GM23338 (cell line): ENCODE results near the gene NPPA. TPM values are rescaled to one million over a fixed set of nuclear protein-coding genes. Genes with fewer than 3 reads are reported as not detected.

Experiments
- ATAC-seq: fragments of 200-7000 bp; cut with Tn5 transposase; 3 replicates; pipeline ENCODE4 v1.9.1; 2020
- DNase-seq: peaks from one replicate; pipeline ENCODE4 v3.0.0-alpha.2; 2015; ENCODE audit warnings: low spot score
- H2AFZ ChIP-seq: fragments of 200-600 bp; sonication (generic); 2 replicates; pipeline ENCODE4 v1.8.0; 2016; ENCODE audit warnings: antibody characterized with exemption, mild to moderate bottlenecking, moderate library complexity
- H3F3A ChIP-seq: fragments of 200-600 bp; sonication (generic); replicated peaks from 2 replicates; pipeline ENCODE4 v1.8.0; 2017; ENCODE audit warnings: antibody characterized with exemption, mixed run types, low read depth
- H3K27ac ChIP-seq: fragments of 200-600 bp; sonication (generic); 2 replicates; pipeline ENCODE4 v1.6.1; 2016; ENCODE audit warnings: low read depth
- H3K27me3 ChIP-seq: fragments of 200-600 bp; sonication (generic); 2 replicates; pipeline ENCODE4 v1.8.0; 2016; ENCODE audit warnings: mild to moderate bottlenecking, mixed run types, moderate library complexity; ENCODE audit not compliant: insufficient read depth
- H3K36me3 ChIP-seq: fragments of 200-600 bp; sonication (generic); 2 replicates; pipeline ENCODE4 v1.8.0; 2016; ENCODE audit warnings: mild to moderate bottlenecking; ENCODE audit not compliant: insufficient read depth
- H3K4me1 ChIP-seq: fragments of 200-600 bp; sonication (generic); 2 replicates; pipeline ENCODE4 v1.8.0; 2016; ENCODE audit warnings: mild to moderate bottlenecking, moderate library complexity; ENCODE audit not compliant: insufficient read depth
- H3K4me2 ChIP-seq: fragments of 200-600 bp; sonication (generic); 2 replicates; pipeline ENCODE4 v1.7.1; 2017; ENCODE audit warnings: mixed run types
- H3K4me3 ChIP-seq: fragments of 200-600 bp; sonication (generic); 2 replicates; pipeline ENCODE4 v1.6.1; 2016; ENCODE audit warnings: mixed run types
- H3K79me2 ChIP-seq: fragments of 200-600 bp; sonication (generic); replicated peaks from 2 replicates; pipeline ENCODE4 v1.8.0; 2017; ENCODE audit warnings: mild to moderate bottlenecking; ENCODE audit not compliant: insufficient read depth
- H3K9me2 ChIP-seq: fragments of 200-600 bp; sonication (generic); 2 replicates; pipeline ENCODE4 v1.8.0; 2017; ENCODE audit not compliant: insufficient read depth
- H4K20me1 ChIP-seq: fragments of 200-600 bp; sonication (generic); replicated peaks from 2 replicates; pipeline ENCODE4 v1.8.0; 2017; ENCODE audit warnings: mild to moderate bottlenecking; ENCODE audit not compliant: insufficient read depth
- H3K27ac Mint-ChIP-seq: 2 replicates; pipeline ENCODE4 v1.8.0; 2020; ENCODE audit warnings: inconsistent platforms, mild to moderate bottlenecking, moderate library complexity, mixed read lengths
- H3K27me3 Mint-ChIP-seq: 3 replicates; pipeline ENCODE4 v1.8.0; 2022; ENCODE audit warnings: low read depth, mild to moderate bottlenecking, moderate library complexity, mixed read lengths, inconsistent platforms; ENCODE audit not compliant: insufficient read depth, poor library complexity
- H3K36me3 Mint-ChIP-seq: 3 replicates; pipeline ENCODE4 v1.8.0; 2021; ENCODE audit warnings: low read depth, mild to moderate bottlenecking, inconsistent platforms, moderate library complexity, mixed read lengths
- H3K4me1 Mint-ChIP-seq: 3 replicates; pipeline ENCODE4 v1.8.0; 2020; ENCODE audit warnings: mild to moderate bottlenecking, inconsistent platforms, mixed read lengths
- H3K4me3 Mint-ChIP-seq: 3 replicates; pipeline ENCODE4 v1.8.0; 2021; ENCODE audit warnings: moderate library complexity, mild to moderate bottlenecking, inconsistent platforms, mixed read lengths
- H3K9me3 Mint-ChIP-seq: 3 replicates; pipeline ENCODE4 v1.8.0; 2020; ENCODE audit warnings: moderate library complexity, mild to moderate bottlenecking, inconsistent platforms, mixed read lengths
- EZH2 ChIP-seq: fragments of 200-600 bp; sonication (generic); IDR thresholded peaks from one replicate; pipeline ENCODE4 v1.8.0; 2017; ENCODE audit warnings: antibody characterized with exemption, mild to moderate bottlenecking, low read depth; ENCODE audit not compliant: unreplicated experiment
- EZH2phosphoT487 ChIP-seq: fragments of 200-600 bp; sonication (generic); IDR thresholded peaks from one replicate; pipeline ENCODE4 v1.8.1; 2018; ENCODE audit warnings: antibody characterized with exemption; ENCODE audit not compliant: unreplicated experiment
- JUNB ChIP-seq: IDR thresholded peaks from one replicate; pipeline ENCODE4 v1.6.1; 2016; ENCODE audit warnings: antibody characterized with exemption; ENCODE audit not compliant: unreplicated experiment
- polyA plus RNA-seq: library from polyadenylated mRNA; unstranded; fragments of >200 nt; fragmentation: Nextera tagmentation; extraction: Ambion mirVana; gene quantifications from 2 replicates; pipeline ENCODE4 v1.2.1, GENCODE V29; 2016
- small RNA-seq: library from RNA; depleted of rRNA; stranded (forward); fragments of <200 nt; gene quantifications from one replicate; pipeline ENCODE3, GENCODE V24; 2014; ENCODE audit warnings: low replicate concordance
- total RNA-seq: library from RNA; depleted of rRNA; stranded (reverse); fragments of >200 nt; shearing (Covaris generic); gene quantifications from 2 replicates; pipeline ENCODE4 v1.2.3, GENCODE V29; 2014; rRNA removed
- TF ChIP-seq, protein P1 (sequence below): IDR thresholded peaks from 2 replicates; pipeline ENCODE4 v1.6.1; 2016; ENCODE audit warnings: antibody characterized with exemption

Gene NPPA
- total and polyA plus RNA-seq, 2 experiments from 2014 or later, result 0.29 TPM; not detected in 1

DNA sequence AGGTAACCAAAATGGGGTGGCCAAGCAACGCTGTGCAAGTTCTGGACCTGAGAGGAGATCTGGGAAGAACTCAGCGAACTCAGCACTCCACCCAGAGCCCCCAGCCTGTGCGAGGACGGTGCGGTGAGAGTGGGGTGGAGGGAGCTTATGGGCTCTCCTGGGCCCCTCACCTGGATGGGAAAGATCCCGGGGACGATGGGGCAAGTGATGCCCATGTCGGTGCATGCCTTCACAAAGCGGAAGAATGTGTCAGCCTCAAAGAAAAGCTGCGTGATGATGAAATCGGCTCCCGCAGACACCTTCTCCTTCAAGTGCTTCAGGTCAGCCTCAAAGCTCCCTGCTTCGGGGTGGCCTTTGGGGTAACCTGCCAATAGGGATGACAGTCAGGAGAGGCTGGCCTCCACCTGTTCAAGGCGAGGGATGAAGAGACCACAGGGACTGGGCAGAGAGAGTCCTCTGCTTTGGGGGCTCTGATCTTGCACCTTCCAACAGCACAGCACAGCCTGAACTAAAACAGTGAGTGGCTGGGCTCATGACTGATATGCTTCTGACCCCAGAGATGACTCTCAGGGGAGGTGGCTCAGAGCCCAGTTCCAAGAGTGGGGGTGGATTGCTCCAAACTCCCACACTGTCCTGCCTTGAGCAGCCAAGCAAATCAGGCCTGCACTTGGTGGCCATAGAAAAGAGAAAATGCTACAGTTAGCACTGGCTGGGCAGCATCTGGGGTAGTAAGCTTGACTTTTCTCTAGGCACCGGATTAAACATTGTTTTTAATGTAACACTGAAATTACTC, 51.4 kb downstream of the NPPA start:
- DNase-seq (no peak), ATAC-seq (no peak)
- H3K4me2 ChIP-seq, result no peak overlapping the region
- H3K27me3 ChIP-seq, result no peaks in the 10 kb centered on the region
- H3K36me3 ChIP-seq, result no peaks in the 10 kb centered on the region
- H3K4me1 ChIP-seq, result no peaks in the 10 kb centered on the region
- no peaks in the 10 kb centered on the region for H3K9me2 ChIP-seq
- H3K9me3 Mint-ChIP-seq, result no peaks in the 10 kb centered on the region
- H3F3A ChIP-seq, result no peaks in the 10 kb centered on the region; the same call in 1 of the 2 replicates
- H3K27ac ChIP-seq, result no peak overlapping the region
- peaks cover 40% of the 10 kb centered on the region for H3K36me3 Mint-ChIP-seq
- H3K79me2 ChIP-seq, result no peaks in the 10 kb centered on the region
- no peaks in the 10 kb centered on the region; the same call in none of the 2 replicates for H4K20me1 ChIP-seq
- H2AFZ ChIP-seq, result no peak overlapping the region
- H3K4me3 ChIP-seq, result no peak overlapping the region
- H3K4me3 Mint-ChIP-seq, result no peak overlapping the region
- no peak overlapping the region for H3K27ac Mint-ChIP-seq
- TF ChIP-seq JUNB (no peak), EZH2phosphoT487 (no peak), EZH2 (no peak)
- TF ChIP-seq, protein P1, sequence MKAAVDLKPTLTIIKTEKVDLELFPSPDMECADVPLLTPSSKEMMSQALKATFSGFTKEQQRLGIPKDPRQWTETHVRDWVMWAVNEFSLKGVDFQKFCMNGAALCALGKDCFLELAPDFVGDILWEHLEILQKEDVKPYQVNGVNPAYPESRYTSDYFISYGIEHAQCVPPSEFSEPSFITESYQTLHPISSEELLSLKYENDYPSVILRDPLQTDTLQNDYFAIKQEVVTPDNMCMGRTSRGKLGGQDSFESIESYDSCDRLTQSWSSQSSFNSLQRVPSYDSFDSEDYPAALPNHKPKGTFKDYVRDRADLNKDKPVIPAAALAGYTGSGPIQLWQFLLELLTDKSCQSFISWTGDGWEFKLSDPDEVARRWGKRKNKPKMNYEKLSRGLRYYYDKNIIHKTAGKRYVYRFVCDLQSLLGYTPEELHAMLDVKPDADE, result no peak
- peaks cover 7% of the 10 kb centered on the region for H3K27me3 Mint-ChIP-seq
- no peaks in the 10 kb centered on the region for H3K4me1 Mint-ChIP-seq

Small RNAs within 50 kb of the gene (small RNA-seq; reads per million reads assigned to genes)
- gene RF02156, result not detected
- not detected for gene RF02157
- gene RF02158, result not detected

Other genes with a start within 250 kb of the NPPA start
- gene FBXO2, start 193.4 kb downstream of the NPPA start, total RNA-seq, result 44.4 and 45.4 TPM in 2 replicates
- 84.6 and 86.7 TPM in 2 replicates for gene FBXO2, start 193.4 kb downstream of the NPPA start, polyA plus RNA-seq
- gene FBXO44, start 192.9 kb downstream of the NPPA start, total RNA-seq, result 28.9 and 30.8 TPM in 2 replicates
- 22.0 and 22.3 TPM in 2 replicates for gene FBXO44, start 192.9 kb downstream of the NPPA start, polyA plus RNA-seq
- gene FBXO6, start 183.6 kb downstream of the NPPA start, total RNA-seq, result 0.58 and 0.90 TPM in 2 replicates
- gene FBXO6, start 183.6 kb downstream of the NPPA start, polyA plus RNA-seq, result 0.40 and 0.89 TPM in 2 replicates
- 474 and 552 TPM in 2 replicates for gene MAD2L2, start 166.6 kb downstream of the NPPA start, total RNA-seq
- gene MAD2L2, start 166.6 kb downstream of the NPPA start, polyA plus RNA-seq, result 478 and 498 TPM in 2 replicates
- gene DRAXIN, start 156.1 kb downstream of the NPPA start, total RNA-seq, result 22.6 and 23.0 TPM in 2 replicates
- 7.4 and 7.6 TPM in 2 replicates for gene DRAXIN, start 156.1 kb downstream of the NPPA start, polyA plus RNA-seq
- gene AGTRAP, start 111.6 kb downstream of the NPPA start, total RNA-seq, result 88.7 and 102 TPM in 2 replicates
- 79.0 and 79.4 TPM in 2 replicates for gene AGTRAP, start 111.6 kb downstream of the NPPA start, polyA plus RNA-seq
- gene C1orf167, start 85.6 kb downstream of the NPPA start, total RNA-seq, result 1.7 and 6.0 TPM in 2 replicates
- gene C1orf167, start 85.6 kb downstream of the NPPA start, polyA plus RNA-seq, result 2.2 TPM in 2 replicates
- gene MTHFR, start 41.8 kb downstream of the NPPA start, total RNA-seq, result 21.6 and 26.4 TPM in 2 replicates
- gene MTHFR, start 41.8 kb downstream of the NPPA start, polyA plus RNA-seq, result 5.7 and 6.9 TPM in 2 replicates
- gene CLCN6, start 41.6 kb downstream of the NPPA start, total RNA-seq, result 16.3 and 22.6 TPM in 2 replicates
- gene CLCN6, start 41.6 kb downstream of the NPPA start, polyA plus RNA-seq, result 13.0 and 16.0 TPM in 2 replicates
- not detected in 2 replicates for gene NPPB, start 11.2 kb upstream of the NPPA start, total RNA-seq
- 0.95 and 1.1 TPM in 2 replicates for gene NPPB, start 11.2 kb upstream of the NPPA start, polyA plus RNA-seq
- 77.8 and 83.2 TPM in 2 replicates for gene KIAA2013, start 78.6 kb upstream of the NPPA start, total RNA-seq
- gene KIAA2013, start 78.6 kb upstream of the NPPA start, polyA plus RNA-seq, result 15.7 and 19.4 TPM in 2 replicates
- 56.3 and 62.9 TPM in 2 replicates for gene PLOD1, start 86.9 kb upstream of the NPPA start, total RNA-seq
- gene PLOD1, start 86.9 kb upstream of the NPPA start, polyA plus RNA-seq, result 22.4 and 23.3 TPM in 2 replicates
- gene MFN2, start 132.7 kb upstream of the NPPA start, total RNA-seq, result 36.0 and 40.4 TPM in 2 replicates
- 15.1 and 15.4 TPM in 2 replicates for gene MFN2, start 132.7 kb upstream of the NPPA start, polyA plus RNA-seq
- gene MIIP, start 171.7 kb upstream of the NPPA start, total RNA-seq, result 99.7 and 117 TPM in 2 replicates
- 81.5 and 86.5 TPM in 2 replicates for gene MIIP, start 171.7 kb upstream of the NPPA start, polyA plus RNA-seq
- gene TNFRSF8, start 215.5 kb upstream of the NPPA start, total RNA-seq, result 26.1 and 28.2 TPM in 2 replicates
- gene TNFRSF8, start 215.5 kb upstream of the NPPA start, polyA plus RNA-seq, result 11.7 and 11.8 TPM in 2 replicates